ENCODE measurements around the gene CCDC59. TPM values are rescaled to one million over a fixed set of nuclear protein-coding genes. Genes with fewer than 3 reads are reported as not detected.
"Not testable (repeated sequence)": the region's sequence is repeated elsewhere in the genome, so short reads cannot be mapped to it uniquely, and the experiment has no call there.

CCDC59 gene, protein sequence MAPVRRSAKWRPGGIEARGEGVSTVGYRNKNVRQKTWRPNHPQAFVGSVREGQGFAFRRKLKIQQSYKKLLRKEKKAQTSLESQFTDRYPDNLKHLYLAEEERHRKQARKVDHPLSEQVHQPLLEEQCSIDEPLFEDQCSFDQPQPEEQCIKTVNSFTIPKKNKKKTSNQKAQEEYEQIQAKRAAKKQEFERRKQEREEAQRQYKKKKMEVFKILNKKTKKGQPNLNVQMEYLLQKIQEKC
- total RNA-seq = 10 to 100 TPM; 22.7 to 24.2 TPM
- long read RNA-seq, partial matches to known transcripts = 1 of 6 reads
- long read RNA-seq, other reads (novel, unspliced or antisense) = 0 of 6 reads

DNA sequence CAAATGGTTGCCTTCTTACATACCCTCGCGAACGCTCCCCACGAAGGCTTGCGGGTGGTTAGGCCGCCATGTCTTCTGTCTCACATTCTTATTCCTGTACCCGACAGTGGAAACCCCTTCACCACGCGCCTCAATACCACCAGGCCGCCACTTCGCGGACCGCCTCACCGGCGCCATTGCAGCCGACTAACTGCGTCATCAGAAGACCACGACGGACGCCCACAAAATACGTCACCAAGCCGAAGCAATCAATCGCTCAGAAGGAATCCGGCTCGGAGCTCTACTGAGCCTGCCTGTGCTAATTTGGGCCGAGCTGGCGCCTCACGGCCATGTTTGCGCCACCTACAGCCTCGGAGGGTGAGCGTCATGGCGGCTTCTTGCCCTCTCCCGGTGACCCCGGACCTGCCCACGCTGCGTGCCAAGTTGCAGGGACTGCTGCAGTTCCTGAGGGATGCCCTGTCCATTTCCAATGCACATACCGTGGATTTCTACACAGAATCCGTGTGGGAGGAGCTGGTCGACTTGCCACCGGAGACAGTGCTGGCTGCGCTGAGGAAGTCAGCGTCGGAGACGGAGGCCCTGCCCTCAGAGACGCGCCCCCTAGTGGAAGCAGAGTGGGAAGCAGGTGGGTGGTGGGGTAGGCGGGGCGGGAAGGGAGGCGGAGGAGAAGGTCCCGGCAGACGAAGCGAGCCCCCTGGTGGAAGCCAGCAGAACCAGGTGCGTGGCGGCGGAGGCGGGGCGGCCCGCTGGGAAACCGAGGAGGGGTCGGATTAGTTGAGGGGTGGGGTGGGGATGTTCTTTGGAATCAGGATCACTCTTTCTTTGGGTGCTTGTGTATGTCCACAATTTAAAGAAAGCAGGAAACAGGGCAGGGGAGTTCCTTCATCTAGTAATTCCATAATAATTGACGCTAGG lies at the start of gene CCDC59, which contains the start of gene METTL25:
Gene CCDC59 (minus strand): TSS at position 188 of the 915 bp plus-strand sequence. CDS start 11 bp downstream, at position 177.
Gene METTL25 (plus strand): TSS at position 330 of the 915 bp plus-strand sequence. CDS start 37 bp downstream, at position 367.
- ATAC-seq = peak; percentile 95
- peak; percentile 97 for DNase-seq
- intact Hi-C loops (cut with DNase I, micrococcal nuclease) = no loop called here

DNA sequence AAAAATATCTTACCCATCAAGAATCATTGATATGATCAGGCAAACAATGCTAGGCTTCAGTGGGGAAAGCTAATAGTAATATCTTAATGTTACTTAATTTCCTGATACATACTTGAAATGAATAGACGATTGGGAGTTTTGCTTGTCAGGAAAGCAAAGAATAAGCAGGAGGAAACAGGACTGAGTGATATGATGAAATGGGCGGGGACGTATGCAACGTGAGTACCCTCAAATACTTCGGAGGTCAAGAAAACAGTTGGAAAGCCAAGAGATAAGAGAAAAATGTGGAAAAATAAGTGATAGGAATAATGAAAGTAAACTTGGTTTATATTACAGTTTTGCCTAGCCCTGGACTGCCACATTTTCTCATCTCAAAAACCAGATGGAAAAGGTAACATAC lies 49.3 kb upstream of the CCDC59 start:
- no peak for DNase-seq
- intact Hi-C loops (cut with DNase I, micrococcal nuclease) = no loop called here
- ATAC-seq = no peak

DNA sequence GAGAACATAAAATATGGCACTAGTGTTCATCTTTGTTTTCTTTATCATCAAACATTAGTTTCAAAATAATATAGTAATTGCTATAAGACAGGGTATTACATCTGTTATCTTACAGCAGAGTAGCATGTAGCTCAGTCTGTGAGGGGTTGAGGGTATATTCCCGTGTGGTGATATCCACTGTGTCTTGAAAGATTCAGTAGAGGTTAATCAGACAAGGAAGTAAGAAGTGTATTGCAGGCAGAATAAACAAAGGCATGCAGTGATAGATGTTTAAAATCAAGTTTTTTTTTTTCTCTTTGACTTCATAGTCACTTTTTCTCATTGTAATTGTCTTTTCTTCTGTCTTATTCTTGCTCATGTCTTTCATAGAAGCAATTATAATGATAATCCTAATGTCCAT lies 48.5 kb upstream of the CCDC59 start:
- intact Hi-C loops (cut with DNase I, micrococcal nuclease) = no loop called here
- no peak for ATAC-seq

DNA sequence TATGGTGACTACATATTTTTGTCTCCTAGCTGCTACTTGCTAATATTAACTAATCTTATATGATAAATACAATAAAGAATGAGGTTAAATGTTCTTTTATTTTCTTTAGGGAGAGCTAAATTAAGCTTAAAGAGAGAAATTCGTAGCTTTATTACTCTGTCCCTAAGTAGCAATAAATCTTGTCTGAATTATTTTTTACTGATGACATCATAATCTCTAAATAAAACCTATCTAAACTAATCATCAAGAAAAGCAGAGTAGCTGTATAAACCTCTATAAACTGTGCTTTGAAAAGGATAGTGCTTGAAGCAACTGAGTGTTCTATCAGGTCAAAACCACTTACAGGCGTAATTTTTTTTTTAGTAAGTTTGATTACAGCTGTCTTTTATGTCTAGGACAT lies 42.6 kb upstream of the CCDC59 start:
- ATAC-seq = no peak
- DNase-seq = no peak
- intact Hi-C loops (cut with DNase I, micrococcal nuclease) = no loop called here

More for the DNA sequence above, 48.5 kb upstream of the CCDC59 start:
- DNase-seq = no peak

- DNase-seq (no peak), ATAC-seq (no peak)
- intact Hi-C loops (cut with DNase I, micrococcal nuclease) = no loop called here
Measured at GRCh38 chr12:82398879-82399278, 40.7 kb upstream of the CCDC59 start.

GRCh38 chr12:82383930-82384552 lies 25.9 kb upstream of the CCDC59 start:
- peak; percentile 44 for ATAC-seq
- no peak for DNase-seq
- intact Hi-C loops (cut with DNase I, micrococcal nuclease) = no loop called here

GRCh38 chr12:82378997-82379396 lies 20.8 kb upstream of the CCDC59 start:
- ATAC-seq (no peak), DNase-seq (no peak)
- intact Hi-C loops (cut with DNase I, micrococcal nuclease) = no loop called here

GRCh38 chr12:82375201-82375600 lies 17.0 kb upstream of the CCDC59 start:
- ATAC-seq (no peak), DNase-seq (no peak)
- intact Hi-C loops (cut with DNase I, micrococcal nuclease) = no loop called here

DNA sequence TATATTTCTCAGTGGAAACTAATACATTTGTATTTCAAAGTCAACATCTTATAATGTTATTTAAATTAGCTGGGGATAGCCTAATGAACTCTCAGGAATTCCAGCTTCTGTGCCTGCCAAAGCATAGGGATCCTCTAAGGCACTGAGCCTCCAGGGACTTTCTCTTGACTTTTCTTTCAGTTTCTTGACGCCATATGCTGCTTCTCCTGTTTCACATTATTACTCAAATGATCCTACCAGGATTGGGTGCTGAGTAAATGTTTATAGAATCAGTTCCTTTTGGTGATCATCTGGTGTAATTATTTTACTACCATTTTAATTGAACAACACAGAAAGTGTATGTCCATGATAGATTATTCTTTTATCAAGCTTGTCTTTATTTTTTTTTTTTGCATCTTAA lies 8.0 kb upstream of the CCDC59 start:
- intact Hi-C loops (cut with DNase I, micrococcal nuclease) = no loop called here
- DNase-seq = no peak

DNA sequence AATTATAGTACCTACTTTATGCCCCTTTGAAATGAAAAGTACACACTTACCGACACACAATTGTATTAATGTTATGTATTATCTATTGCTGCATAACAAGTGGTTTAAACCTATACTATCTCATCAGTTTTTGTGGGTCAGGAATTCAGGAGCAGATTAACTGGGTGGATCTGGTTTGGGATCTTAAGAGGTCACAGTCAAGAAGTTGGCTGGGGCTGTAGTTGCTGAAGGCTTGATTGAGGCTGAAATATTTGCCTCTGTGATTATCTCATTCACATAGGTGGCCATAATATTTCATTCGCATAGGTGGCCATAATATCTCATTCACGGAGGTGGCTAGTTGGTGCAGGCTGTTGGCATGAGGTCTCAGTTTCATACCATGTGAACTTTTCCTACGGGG lies 5.8 kb upstream of the CCDC59 start:
- no peak for DNase-seq
- no peak for ATAC-seq
- intact Hi-C loops (cut with DNase I, micrococcal nuclease) = no loop called here

More for the DNA sequence above, 8.0 kb upstream of the CCDC59 start:
- ATAC-seq = no peak

- no peak for DNase-seq
Measured at GRCh38 chr12:82361461-82361915, 3.3 kb upstream of the CCDC59 start.

GRCh38 chr12:82360834-82361233 lies 2.6 kb upstream of the CCDC59 start:
- intact Hi-C loops (cut with DNase I, micrococcal nuclease); ATAC-seq: not testable (repeated sequence)

More at GRCh38 chr12:82361461-82361915, 3.3 kb upstream of the CCDC59 start:
- no peak for ATAC-seq
- intact Hi-C loops (cut with DNase I, micrococcal nuclease) = no loop called here

GRCh38 chr12:82359115-82359478 lies 910 bp upstream of the CCDC59 start:
- DNase-seq (peak in 1 of 2 donors; percentile 23), ATAC-seq (peak; percentile 16)

More at GRCh38 chr12:82360834-82361233, 2.6 kb upstream of the CCDC59 start:
- not testable (repeated sequence) for DNase-seq

GRCh38 chr12:82357845-82358199 lies 365 bp downstream of the CCDC59 start:
- DNase-seq = no peak
- no peak for ATAC-seq
- intact Hi-C loops (cut with DNase I, micrococcal nuclease) = no loop called here

More at GRCh38 chr12:82359115-82359478, 910 bp upstream of the CCDC59 start:
- intact Hi-C loops (cut with DNase I, micrococcal nuclease) = no loop called here

GRCh38 chr12:82357340-82357739 lies 847 bp downstream of the CCDC59 start:
- ATAC-seq (no peak), DNase-seq (no peak)
- intact Hi-C loops (cut with DNase I, micrococcal nuclease) = no loop called here

DNA sequence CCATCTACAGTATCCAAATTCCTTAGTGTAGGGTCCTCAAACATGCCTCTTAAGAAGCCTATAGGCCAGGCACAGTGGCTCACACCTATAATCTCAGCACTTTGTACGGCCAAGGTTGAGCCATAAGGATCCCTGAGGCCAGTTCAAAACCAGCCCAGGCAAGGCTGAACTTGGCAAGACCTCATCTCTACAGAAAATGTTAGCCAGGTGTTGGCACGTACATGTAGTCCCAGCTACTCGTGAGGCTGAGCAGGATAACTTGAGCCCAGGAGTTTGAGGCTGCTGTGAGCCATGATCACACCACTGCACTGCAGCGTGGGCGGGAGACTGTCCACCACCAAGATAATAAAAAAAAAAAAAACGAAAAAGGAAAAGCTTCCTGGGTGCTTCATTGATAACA lies 6.8 kb downstream of the CCDC59 start:
- ATAC-seq = no peak
- intact Hi-C loops (cut with DNase I, micrococcal nuclease) = no loop called here
- no peak for DNase-seq

GRCh38 chr12:82350161-82350560 lies 8.0 kb downstream of the CCDC59 start:
- intact Hi-C loops (cut with DNase I, micrococcal nuclease) = no loop called here
- ATAC-seq = no peak
- DNase-seq = no peak

- DNase-seq (no peak), ATAC-seq (peak; percentile 88)
- intact Hi-C loops (cut with DNase I, micrococcal nuclease) = loop anchor here in 1 of 2 donors (5.0 kb wide), 1 partner anchor 687 kb away; no protein-coding TSS in a partner anchor
Measured at GRCh38 chr12:82329508-82329907, 28.7 kb downstream of the CCDC59 start.

- DNase-seq = no peak
- intact Hi-C loops (cut with DNase I, micrococcal nuclease) = loop anchor here in 1 of 2 donors (5.0 kb wide), 1 partner anchor 686 kb away; no protein-coding TSS in a partner anchor
- no peak for ATAC-seq
Measured at GRCh38 chr12:82327861-82328260, 30.3 kb downstream of the CCDC59 start.

Data from left colon (tissue), 2 donors.